GM12891 (cell line): ENCODE measurements around the gene KRT13.

ENCODE experiments used
- DNase-seq: peaks from one replicate; pipeline ENCODE4 v3.0.0; 2011; ENCODE audit warnings: low spot score; ENCODE audit not compliant: insufficient read length
- FAIRE-seq: peaks from 2 replicates; lab custom pipeline; 2011; peaks lifted over from hg19 to GRCh38; lab: Jason Lieb, UNC
- PAX5 ChIP-seq: IDR thresholded peaks from 2 replicates; pipeline ENCODE4 v1.6.1; 2011; ENCODE audit warnings: low read length, moderate library complexity, mild to moderate bottlenecking; ENCODE audit not compliant: insufficient read depth, severe bottlenecking
- POLR2A ChIP-seq: IDR thresholded peaks from 2 replicates; pipeline ENCODE4 v1.6.1; 2011; ENCODE audit warnings: low read depth, low read length, control low read depth
- POLR2AphosphoS5 ChIP-seq: IDR thresholded peaks from 2 replicates; pipeline ENCODE4 v1.6.1; 2011; ENCODE audit warnings: low read depth, low read length, control low read depth
- POU2F2 ChIP-seq: IDR thresholded peaks from 2 replicates; pipeline ENCODE4 v1.6.1; 2011; ENCODE audit warnings: low read depth, mild to moderate bottlenecking, control low read depth, low read length, moderate library complexity
- SPI1 ChIP-seq: IDR thresholded peaks from 2 replicates; pipeline ENCODE4 v1.6.1; 2011; ENCODE audit warnings: low read depth, low read length, control low read depth
- TAF1 ChIP-seq: IDR thresholded peaks from 2 replicates; pipeline ENCODE4 v1.6.1; 2011; ENCODE audit warnings: low read depth, low read length, control low read depth

KRT13 gene

GRCh38 chr17:41476866-41477815 lies 28.3 kb downstream of the KRT13 start:
- FAIRE-seq (no peak), DNase-seq (no peak)
- TF ChIP-seq POU2F2 (no peak), SPI1 (no peak), POLR2A (no peak), PAX5 (no peak), POLR2AphosphoS5 (no peak), TAF1 (no peak)

GRCh38 chr17:41475421-41475820 lies 30.0 kb downstream of the KRT13 start:
- TF ChIP-seq PAX5 (no peak), POU2F2 (no peak), POLR2AphosphoS5 (no peak), TAF1 (no peak), SPI1 (no peak), POLR2A (no peak)
- FAIRE-seq (no peak), DNase-seq (no peak)

DNA sequence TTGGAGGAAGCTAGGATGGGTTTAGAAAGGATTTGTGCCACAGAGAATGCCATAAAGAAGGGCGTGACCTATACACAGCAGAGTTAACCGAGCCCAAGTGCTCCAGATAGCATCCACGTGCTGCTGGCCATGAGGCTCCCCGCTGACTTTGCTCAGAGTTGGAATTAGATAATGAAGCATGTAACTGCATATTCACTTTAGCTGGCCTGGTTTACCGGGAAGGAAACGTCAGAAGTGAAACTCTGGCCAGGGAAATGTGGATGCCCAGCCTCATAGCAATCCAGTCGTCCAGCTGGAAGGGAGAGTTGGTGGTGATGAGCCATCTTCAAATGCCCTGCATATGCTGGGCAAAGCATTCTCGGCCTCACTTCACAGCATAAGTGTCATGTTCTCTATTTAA lies 30.5 kb downstream of the KRT13 start:
- DNase-seq (no peak), FAIRE-seq (no peak)
- TF ChIP-seq POLR2A (no peak), PAX5 (no peak), POLR2AphosphoS5 (no peak), SPI1 (no peak), TAF1 (no peak), POU2F2 (no peak)

GRCh38 chr17:41468346-41468745 lies 37.1 kb downstream of the KRT13 start:
- no peak for FAIRE-seq
- TF ChIP-seq PAX5 (no peak), POLR2AphosphoS5 (no peak), POLR2A (no peak), POU2F2 (no peak), SPI1 (no peak), TAF1 (no peak)
- DNase-seq, result no peak

DNA sequence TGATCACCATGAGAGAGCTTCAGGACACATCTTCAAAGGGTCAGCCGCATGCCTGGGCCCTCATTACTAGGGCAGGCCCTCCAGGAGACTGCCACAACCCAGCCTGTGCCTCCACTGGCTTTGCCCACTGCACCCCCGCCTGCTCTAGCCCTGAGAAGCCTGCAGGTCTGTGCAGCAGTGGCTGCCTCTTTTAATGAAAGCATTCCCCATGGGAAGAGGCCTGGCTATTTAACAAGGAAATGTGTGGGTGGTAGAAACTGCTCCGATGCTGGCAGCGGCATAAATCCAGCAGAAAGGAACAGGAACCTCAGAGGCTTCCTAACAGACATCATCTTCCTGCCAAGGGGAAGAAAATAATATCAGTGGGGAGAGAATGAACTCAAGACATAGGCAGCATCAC lies 37.9 kb downstream of the KRT13 start:
- no peak for FAIRE-seq
- TF ChIP-seq POLR2A (no peak), TAF1 (no peak), SPI1 (no peak), POU2F2 (no peak), POLR2AphosphoS5 (no peak), PAX5 (no peak)
- no peak for DNase-seq

DNA sequence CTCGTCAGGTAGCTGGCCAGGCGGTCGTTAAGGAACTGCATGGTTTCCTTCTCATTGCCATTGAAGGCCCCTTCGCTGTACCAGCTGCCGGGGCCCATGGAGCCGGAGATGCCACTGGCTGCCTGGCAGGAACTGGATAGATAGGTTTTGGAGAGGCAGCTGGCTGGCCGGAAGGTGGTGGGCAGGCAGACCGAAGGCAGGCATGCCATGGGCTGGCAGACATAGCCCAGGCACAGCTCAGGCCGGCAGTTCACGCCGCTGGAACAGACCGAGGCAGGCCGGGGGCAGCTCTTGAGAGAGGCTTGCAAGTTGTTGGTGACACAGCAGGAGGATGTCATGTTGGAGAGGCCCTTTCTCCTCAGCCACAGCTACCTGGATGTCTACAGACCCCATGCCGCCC lies 38.4 kb downstream of the KRT13 start, which contains the start of gene KRT32:
KRT32 (minus strand) TSS at position 399 of the 400 bp plus-strand sequence; CDS start at position 338, 61 bp downstream.
- no peak for FAIRE-seq
- DNase-seq, result no peak
- TF ChIP-seq POU2F2, result no peak
- TF ChIP-seq POLR2AphosphoS5, result no peak
- TF ChIP-seq SPI1, result no peak
- TF ChIP-seq TAF1, result no peak
- no peak for TF ChIP-seq POLR2A
- no peak for TF ChIP-seq PAX5

GRCh38 chr17:41464682-41465081 lies 40.7 kb downstream of the KRT13 start:
- FAIRE-seq, result no peak
- no peak for DNase-seq
- TF ChIP-seq SPI1 (no peak), TAF1 (no peak), POLR2AphosphoS5 (no peak), PAX5 (no peak), POU2F2 (no peak), POLR2A (no peak)

GRCh38 chr17:41464173-41464572 lies 41.2 kb downstream of the KRT13 start:
- TF ChIP-seq POLR2AphosphoS5, result no peak
- no peak for TF ChIP-seq SPI1
- TF ChIP-seq POU2F2, result no peak
- DNase-seq (no peak), FAIRE-seq (no peak)

DNA sequence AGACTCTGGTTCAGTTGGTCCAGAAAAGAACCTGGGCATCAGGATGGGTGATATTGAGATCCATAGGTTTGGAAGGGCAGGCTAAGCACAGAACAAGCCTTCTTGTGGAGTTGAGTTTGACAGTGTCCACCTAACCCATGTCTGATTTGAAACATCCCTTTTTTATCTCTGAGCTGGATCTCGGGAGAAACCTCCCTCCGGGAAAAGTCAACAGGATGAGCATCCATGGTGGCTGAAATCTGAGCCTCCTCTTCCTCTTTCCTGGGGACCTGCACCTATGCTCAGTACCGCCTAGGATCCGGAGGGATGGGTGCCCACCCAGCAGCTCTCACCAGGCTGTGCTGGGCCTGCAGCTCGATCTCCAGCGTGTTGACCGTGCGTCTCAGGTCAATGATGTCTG lies 41.7 kb downstream of the KRT13 start:
- FAIRE-seq (no peak), DNase-seq (no peak)
- TF ChIP-seq POLR2AphosphoS5 (no peak), POU2F2 (no peak), POLR2A (no peak), SPI1 (no peak), PAX5 (no peak), TAF1 (no peak)

DNA sequence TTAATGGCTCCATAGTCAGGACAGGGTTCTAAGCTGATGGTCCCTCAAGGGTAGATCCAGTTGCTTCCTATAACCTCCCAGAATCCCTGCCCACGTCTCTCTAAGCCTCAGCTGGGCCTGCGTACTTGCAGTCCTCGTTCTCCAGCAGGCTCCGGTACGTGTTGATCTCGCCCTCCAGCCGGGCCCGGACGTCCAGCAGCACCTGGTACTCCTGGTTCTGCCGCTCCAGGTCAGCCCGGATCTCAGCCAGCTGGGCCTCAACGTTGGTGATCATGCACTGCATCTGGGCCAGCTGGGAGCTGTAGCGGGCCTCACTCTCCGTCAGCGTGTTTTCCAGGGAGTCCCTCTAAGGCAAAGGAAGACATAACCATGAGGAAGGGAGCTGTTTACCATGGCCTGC lies 42.7 kb downstream of the KRT13 start:
- DNase-seq (no peak), FAIRE-seq (no peak)
- TF ChIP-seq TAF1 (no peak), POLR2AphosphoS5 (no peak), POU2F2 (no peak), POLR2A (no peak), SPI1 (no peak), PAX5 (no peak)
